ENCODE results near the gene NPW. TPM values are rescaled to one million over a fixed set of nuclear protein-coding genes. Genes with fewer than 3 reads are reported as not detected.
A peak's percentile ranks its signal among the peaks of the same experiment; 100 is the strongest.
"Not testable (repeated sequence)": the region's sequence is repeated elsewhere in the genome, so short reads cannot be mapped to it uniquely, and the experiment has no call there.

The NPW gene
- total and polyA plus RNA-seq, 2 donors (not counting 3 experiments of a cell fraction or from before 2014, with no cell fraction given) = 0.84 to 3.3 TPM

- Histone ChIP-seq H3K4me2 (ENCODE audit: insufficient read depth, low read length) (peak within 1 kb of the TSS; percentile 92), H3K27me3 (ENCODE audit: control insufficient read depth in 2 of 2, insufficient read depth in 2 of 2, low read length in 2 of 2) (no peaks in the 10 kb centered on the region), H2AFZ (ENCODE audit: low read depth, low read length) (peak within 1 kb of the TSS; percentile 45), H3K9ac (replicated peaks; ENCODE audit: extremely low read depth, insufficient read depth, low read length) (peak within 1 kb of the TSS; percentile 93), H3K4me3 (replicated peaks in 1 of 3; ENCODE audit: insufficient read depth in 1 of 3, low read depth in 1 of 3, low read length in 3 of 3) (peak within 1 kb of the TSS; percentile 72 to 85 (median 76)), H4K20me1 (replicated peaks; ENCODE audit: control insufficient read depth, extremely low read depth, insufficient read depth, low read length) (no peaks in the 10 kb centered on the region), H3K79me2 (ENCODE audit: control insufficient read depth, insufficient read depth, low read length) (peaks cover 48% of the 10 kb centered on the region), H3K9me1 (replicated peaks; ENCODE audit: control insufficient read depth, extremely low read depth, insufficient read depth, low read length) (no peaks in the 10 kb centered on the region), H3K36me3 (ENCODE audit: control insufficient read depth in 2 of 2, extremely low read depth in 1 of 2, insufficient read depth in 2 of 2, low read length in 2 of 2) (no peaks in the 10 kb centered on the region), H3K4me1 (ENCODE audit: control insufficient read depth, extremely low read depth, insufficient read depth, low read length) (peaks cover 41% of the 10 kb centered on the region), H3K9me3 (replicated peaks; ENCODE audit: control insufficient read depth, insufficient read depth, low read length) (no peaks in the 10 kb centered on the region), H3K27ac (ENCODE audit: insufficient read depth, low read depth, low read length) (peak within 1 kb of the TSS; percentile 86)
- ChIA-PET CTCF (interaction anchor here (2.7 kb wide), 1 partner anchor 131 kb away, joined by 28 read pairs; no protein-coding TSS in a partner anchor), POLR2A (no interaction called here)
- intact Hi-C loops (cut with micrococcal nuclease) (loop anchor here (2.0 kb wide), 1 partner anchor 45 kb away; the partner anchor contains the start of gene RPS2), dilution Hi-C loops (cut with MboI; ENCODE audit: extremely low pct_ligation_motif_present, low sequenced_read_pairs) (no loop called here)
- TF ChIP-seq CTCF (IDR thresholded peaks at IDR 0.05; ENCODE audit: extremely low read depth in 1 of 2, insufficient read depth in 1 of 2, low read depth in 1 of 2, low read length in 2 of 2) = no peak
- TF ChIP-seq EZH2 (IDR thresholded peaks at IDR 0.05; ENCODE audit: borderline replicate concordance, low read depth, low read length, severe bottlenecking) = no peak
- peak; percentile 96 for TF ChIP-seq POLR2AphosphoS5 (IDR thresholded peaks at IDR 0.05; ENCODE audit: insufficient read depth, low read depth, low read length)
- peak; percentile 94 for TF ChIP-seq POLR2A (IDR thresholded peaks at IDR 0.05; ENCODE audit: low read depth, low read length)
- no peak for TF ChIP-seq JUN (IDR thresholded peaks at IDR 0.05; ENCODE audit: borderline replicate concordance, insufficient read depth, insufficient read length, low read depth)
- peak; percentile 86 for TF ChIP-seq MYC (IDR thresholded peaks at IDR 0.05; ENCODE audit: low read depth, low read length)
- peak; percentile 89 for TF ChIP-seq MAX (IDR thresholded peaks at IDR 0.05; ENCODE audit: insufficient read depth, insufficient read length)
- FAIRE-seq (peak; percentile 92), DNase-seq (ENCODE audit: low read depth, low spot score) (peak; percentile 72)
- BruUV-seq (replicated peaks) = TSS peak; percentile 95
These were observed 9.6 kb upstream of the NPW start, which contains the start of gene ZNF598 for GRCh38 chr16:2009791-2010510. Gene ZNF598 (minus strand): TSS chr16:2009821.

- H3K4me2 ChIP-seq (ENCODE audit: insufficient read depth, low read length); H3K27ac ChIP-seq (ENCODE audit: insufficient read depth, low read depth, low read length); POLR2A ChIA-PET; H3K36me3 ChIP-seq (ENCODE audit: control insufficient read depth in 2 of 2, extremely low read depth in 1 of 2, insufficient read depth in 2 of 2, low read length in 2 of 2); H3K9ac ChIP-seq (replicated peaks; ENCODE audit: extremely low read depth, insufficient read depth, low read length); H3K9me3 ChIP-seq (replicated peaks; ENCODE audit: control insufficient read depth, insufficient read depth, low read length); dilution Hi-C loops (cut with MboI; ENCODE audit: extremely low pct_ligation_motif_present, low sequenced_read_pairs); H3K9me1 ChIP-seq (replicated peaks; ENCODE audit: control insufficient read depth, extremely low read depth, insufficient read depth, low read length); FAIRE-seq; DNase-seq (ENCODE audit: low read depth, low spot score); intact Hi-C loops (cut with micrococcal nuclease); BruUV-seq (replicated peaks); H4K20me1 ChIP-seq (replicated peaks; ENCODE audit: control insufficient read depth, extremely low read depth, insufficient read depth, low read length); H3K4me3 ChIP-seq (replicated peaks in 1 of 3; ENCODE audit: insufficient read depth in 1 of 3, low read depth in 1 of 3, low read length in 3 of 3); H2AFZ ChIP-seq (ENCODE audit: low read depth, low read length); H3K27me3 ChIP-seq (ENCODE audit: control insufficient read depth in 2 of 2, insufficient read depth in 2 of 2, low read length in 2 of 2): not testable (repeated sequence)
- peaks cover 26% of the 10 kb centered on the region for H3K4me1 ChIP-seq (ENCODE audit: control insufficient read depth, extremely low read depth, insufficient read depth, low read length)
- CTCF ChIA-PET = interaction anchor here (0.7 to 2.3 kb wide), 3 partner anchors 11 to 239 kb away, joined by 3 to 12 read pairs (median 7); partner anchors contain the start of genes ECI1 and FAHD1
- peaks cover 30% of the 10 kb centered on the region for H3K79me2 ChIP-seq (ENCODE audit: control insufficient read depth, insufficient read depth, low read length)
These were observed 7.9 kb upstream of the NPW start for GRCh38 chr16:2011726-2012125.
